NCI-H446 (cell line): ENCODE data around the gene COMMD10.
"Not testable (repeated sequence)": the region's sequence is repeated elsewhere in the genome, so short reads cannot be mapped to it uniquely, and the experiment has no call there.

Experiments
- DNase-seq, 2 experiments: peaks; one replicate each; lab custom pipeline; 2025; lab: John Stamatoyannopoulos, UW

The COMMD10 gene

DNA sequence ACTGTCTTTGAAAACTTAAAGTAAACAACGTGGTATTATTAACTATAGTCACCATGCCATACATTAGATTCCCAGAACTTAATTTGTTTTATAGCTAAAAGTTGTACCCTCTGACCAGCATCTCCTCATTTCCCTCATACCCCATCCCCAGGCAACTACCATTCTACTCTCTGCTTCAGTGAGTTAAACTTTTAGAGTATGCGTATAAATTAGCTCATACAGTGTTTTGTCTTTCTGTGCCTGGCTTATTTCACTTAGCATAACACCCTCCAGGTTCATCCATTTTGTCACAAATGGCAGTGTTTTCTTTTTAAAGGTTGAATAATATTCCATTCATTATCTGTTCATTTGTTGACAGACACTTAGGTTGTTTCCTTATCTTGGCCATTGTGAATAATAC, 14.2 kb downstream of the COMMD10 start:
- no peak for DNase-seq

DNA sequence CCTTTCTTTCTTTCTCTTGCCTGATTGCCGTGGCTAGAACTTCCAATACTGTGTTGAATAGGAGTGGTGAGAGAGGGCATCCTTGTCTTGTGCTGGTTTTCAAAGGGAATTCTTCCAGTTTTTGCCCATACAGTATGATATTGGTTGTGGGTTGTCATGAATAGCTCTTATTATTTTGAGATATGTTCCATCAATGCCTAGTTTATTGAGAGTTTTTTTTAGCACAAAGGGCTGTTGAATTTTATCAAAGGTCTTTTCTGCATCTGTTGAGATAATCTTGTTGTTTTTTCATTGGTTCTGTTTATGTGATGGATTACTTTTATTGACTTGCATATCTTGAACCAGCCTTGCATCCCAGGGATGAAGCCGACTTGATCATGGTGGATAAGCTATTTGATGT, 20.1 kb downstream of the COMMD10 start:
- not testable (repeated sequence) for DNase-seq

DNA sequence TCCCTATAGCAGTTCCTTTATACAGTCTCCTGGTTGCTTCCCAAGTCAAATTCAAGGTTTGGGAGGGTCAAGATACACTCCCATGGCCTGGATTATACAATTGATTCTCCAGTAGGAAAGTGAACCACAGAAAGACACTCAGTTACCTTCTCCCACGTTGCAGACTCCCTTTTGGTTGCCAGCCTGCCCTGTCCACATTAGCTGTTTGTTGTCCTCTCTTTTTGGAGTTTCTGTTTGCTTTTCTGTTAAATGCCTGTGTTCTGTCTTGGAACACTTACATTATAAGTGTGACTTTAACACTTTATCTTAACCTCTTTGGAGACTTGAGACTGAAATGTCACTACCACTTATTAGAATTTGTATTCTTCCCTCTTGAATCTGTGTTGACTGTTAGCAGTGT, 30.3 kb downstream of the COMMD10 start:
- no peak for DNase-seq

DNA sequence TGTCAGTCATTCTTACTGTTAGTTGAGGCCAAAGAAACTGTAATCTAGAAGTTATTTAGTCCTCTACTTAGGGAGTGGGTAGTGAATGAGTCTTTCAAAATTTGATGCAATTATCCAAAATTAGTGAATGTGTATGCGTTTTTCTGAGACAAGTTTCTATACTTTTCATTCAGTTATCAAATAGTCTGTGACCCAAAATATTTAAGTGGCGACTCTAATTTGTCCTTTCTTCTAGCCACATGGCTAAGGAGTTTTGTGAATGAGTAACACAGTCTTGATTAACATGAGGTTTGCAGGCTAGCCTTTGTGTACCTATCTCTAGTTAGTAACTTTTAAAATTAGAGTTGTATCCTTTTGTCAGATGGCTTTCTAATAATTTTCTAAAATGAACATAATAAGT, 45.6 kb downstream of the COMMD10 start:
- no peak for DNase-seq

DNA sequence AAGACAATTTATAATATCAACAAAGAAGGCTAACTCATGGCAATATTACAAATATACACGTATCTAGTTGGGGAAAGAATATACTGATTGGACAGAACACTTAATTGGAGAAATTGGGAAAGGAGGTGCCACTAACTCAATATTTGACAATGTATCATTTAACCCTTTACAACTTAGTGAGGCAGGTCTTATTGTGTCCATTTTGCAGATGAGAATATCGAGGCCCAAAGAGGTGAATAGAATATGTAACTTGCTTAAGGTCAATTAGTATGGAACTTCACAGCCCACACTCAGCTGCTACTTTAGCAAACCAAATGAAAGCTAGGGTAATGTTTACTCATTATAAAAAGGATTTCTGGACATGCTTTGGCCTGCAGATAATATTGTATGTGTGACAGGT, 46.2 kb downstream of the COMMD10 start:
- no peak for DNase-seq

DNA sequence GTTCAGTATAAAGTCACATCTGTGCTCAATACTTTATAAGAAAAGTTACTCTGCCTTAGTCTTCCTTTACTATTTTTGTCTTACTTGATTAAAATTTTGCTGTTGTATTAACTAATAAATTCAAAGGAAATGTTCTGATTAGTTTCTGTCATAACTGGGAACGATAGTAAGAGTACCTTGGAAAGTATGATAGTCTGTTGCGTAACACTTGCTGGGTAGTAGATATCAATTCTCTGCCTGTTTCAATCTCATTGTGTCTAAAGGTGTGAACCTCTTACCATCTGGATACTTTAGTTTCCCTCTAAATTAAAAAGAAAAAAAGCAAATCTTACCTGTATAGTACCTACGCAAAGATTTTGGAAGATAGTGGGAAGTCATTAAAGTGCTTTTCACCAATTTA, 48.5 kb downstream of the COMMD10 start:
- no peak for DNase-seq

DNA sequence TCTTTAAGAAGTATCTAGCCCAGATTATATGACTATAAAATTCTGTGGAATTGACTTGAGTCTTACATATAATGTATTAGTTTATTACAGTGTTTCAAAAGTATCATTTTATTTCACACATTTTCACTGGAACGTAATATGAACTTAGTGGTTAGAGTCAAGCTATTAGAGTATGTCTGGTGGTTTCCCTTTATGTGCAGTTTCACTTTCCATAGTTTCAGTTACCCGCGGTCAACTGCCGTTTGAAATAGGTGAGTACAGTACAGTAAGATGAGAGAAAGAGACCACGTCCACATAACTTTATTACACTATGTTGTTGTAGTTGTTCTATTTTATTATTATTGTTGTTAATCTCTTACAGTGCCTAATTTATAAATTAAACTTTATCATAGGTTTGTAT, 50.5 kb downstream of the COMMD10 start:
- no peak for DNase-seq

DNA sequence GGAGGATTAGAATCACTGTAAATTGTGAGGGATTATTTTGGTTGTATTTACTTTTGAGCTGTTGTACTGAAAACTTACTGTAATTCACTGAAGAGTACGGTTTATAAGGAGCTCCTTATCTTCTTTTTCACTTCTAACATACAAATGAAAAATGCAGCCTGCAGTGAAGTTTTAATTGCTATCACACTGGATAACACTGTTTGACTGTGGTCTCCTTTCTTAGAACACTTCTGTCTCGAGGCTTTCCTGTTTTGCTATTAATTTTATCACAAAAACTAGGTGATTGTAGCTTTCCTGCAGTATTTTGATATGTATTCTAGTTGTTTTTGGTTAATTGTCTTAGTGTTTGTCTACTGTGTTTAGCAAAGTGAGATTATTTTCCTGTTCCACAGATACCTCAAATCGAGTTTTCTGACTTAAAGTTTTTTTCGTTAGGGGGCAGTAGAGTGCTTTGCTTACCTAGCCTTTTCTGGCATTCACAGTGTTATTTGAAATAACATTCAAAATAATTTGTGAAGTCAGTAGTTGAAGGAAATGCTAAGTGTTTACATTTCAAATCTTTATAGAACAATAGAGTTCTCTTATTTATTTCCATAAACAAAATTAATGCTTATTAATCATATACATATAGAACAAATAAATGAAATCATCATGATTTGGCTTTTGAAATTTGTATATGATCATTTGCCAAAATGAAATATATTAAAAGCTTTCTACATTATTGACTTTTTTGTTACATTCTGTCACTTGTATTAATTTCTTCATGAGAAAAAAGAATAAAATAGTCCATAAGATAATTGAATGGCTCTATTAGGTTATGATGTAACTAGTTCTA, 52.9 kb downstream of the COMMD10 start:
- DNase-seq, result peak; percentile 68 to 78

DNA sequence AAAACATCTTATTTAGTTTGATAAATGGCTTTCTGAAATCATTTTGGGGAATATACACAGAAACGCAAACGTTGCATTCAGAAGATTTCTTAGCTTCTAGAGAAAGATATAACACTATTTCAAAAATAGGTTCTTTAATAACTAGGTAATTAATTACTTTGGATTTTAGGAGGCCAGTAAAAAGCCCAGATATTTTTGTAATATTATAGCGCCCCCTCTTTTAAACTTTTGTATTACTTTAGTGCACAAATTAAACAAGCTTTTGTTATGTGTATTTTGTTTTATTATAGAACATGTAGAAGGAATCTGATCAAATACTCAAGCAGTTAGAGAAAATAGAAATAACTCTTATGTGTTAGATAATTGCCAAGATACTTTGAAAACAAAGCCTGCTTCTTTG, 57.7 kb downstream of the COMMD10 start:
- no peak for DNase-seq

DNA sequence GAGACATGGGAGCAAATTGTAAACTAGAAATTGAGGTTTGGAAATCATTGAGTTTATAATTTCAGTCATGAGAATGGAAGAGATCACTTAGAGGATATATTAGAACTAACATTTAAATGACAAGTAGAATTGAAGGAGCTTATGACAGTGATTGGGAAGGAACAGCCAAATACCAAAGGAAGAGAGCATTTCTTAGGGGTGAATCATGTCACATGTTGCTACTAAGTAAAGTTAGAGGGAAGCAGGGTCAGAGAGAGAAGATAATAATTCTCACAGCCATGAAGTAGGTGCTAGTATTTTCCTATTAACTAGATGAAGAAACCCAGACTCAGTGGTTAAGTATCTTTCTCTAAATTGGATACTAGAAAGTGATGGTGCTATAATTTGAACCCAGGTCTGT, 59.3 kb downstream of the COMMD10 start:
- DNase-seq, result no peak

DNA sequence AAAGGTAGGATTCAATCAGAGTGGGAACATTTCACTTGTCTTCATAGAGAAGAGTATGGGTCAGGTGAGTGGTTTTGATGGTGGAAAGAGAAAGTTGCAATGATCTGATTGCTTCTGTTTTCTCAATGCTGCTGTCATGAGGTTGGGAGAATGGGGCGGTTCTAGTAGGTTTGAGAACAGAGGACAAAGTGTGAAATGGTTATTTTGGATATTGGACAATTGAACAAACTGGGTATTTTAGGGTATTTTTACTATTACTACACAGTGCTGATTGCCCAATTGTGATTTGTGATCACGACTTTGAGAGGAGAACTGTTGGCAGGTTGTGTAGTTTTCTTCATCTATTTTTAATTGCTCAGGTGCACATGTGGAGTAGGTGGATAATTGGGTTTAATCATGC, 60.2 kb downstream of the COMMD10 start:
- no peak for DNase-seq

DNA sequence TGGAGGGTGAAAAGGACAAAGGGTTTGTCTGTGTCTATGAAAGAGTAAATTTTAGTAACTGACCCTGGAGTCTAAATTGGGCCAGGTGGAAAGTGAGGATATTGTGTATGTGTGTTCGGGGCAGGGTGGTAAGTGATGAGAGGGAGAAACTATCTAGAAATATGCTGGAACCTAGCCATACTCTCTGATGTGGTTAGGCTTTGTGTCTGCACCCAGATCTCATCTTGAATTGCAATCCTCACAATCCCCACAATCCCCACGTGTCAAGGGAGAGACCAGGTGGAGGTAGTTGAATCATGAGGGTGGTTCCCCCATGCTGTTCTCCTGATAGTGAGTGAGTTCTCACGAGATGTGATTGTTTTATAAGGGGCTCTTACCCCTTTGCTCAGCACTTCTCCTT, 60.6 kb downstream of the COMMD10 start:
- no peak for DNase-seq

DNA sequence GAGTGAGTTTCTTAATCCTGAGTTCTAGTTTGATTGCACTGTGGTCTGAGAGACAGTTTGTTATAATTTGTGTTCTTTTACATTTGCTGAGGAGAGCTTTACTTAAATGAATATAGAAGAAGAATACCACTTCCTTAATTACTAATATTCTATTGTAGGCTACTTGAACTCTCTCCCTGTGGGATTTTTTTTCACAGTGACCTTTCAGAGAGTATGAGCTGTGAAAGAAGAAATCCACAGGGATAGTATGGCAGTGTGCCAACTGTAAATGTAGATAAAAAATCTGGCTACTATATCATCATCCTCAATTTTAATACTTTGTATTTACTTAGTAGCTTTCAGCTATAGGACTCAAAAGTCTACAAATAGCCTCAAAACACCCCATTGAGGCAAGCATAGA, 67.3 kb downstream of the COMMD10 start:
- no peak for DNase-seq

DNA sequence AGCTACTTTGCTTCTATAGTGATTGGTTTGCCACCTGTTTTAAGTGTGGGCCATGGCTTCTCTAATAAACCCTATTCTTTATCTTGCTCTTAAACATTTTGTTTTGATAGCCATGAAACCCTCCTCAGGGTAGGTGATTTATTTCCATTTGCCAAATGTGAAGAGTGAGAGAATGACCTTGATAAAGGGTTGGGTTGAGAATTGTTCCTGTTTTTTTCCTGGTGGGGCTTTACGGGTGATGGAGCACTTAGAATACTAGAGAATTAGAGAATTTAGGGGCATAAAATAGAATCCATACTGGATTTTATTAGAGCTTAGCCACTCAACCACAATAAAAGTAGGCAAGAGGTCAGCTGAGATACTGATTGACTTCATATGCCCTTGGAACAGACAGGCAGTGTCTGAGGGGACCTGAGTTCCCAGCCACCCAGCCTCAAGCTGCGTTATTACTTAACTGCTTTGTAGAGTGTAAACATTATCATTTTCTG, 68.9 kb downstream of the COMMD10 start:
- no peak for DNase-seq

DNA sequence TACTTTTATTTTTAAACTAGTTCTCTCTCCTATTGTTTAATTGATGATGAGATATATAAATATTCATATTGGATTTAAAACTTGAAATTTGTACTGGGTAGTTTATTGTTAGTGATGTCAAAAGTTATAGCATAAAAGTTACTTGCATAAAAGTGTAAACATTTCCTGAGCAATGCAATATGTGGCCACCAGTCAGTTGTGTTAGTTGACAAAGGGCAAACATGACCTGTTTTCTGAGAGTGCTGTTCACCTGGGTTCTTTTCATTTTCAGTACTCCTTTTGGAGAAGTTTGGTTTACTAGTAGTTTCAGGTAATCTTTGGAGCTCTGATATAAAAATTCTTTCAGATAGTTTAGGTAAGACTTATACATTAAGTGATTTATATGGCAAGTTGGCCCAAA, 69.4 kb downstream of the COMMD10 start:
- no peak for DNase-seq

DNA sequence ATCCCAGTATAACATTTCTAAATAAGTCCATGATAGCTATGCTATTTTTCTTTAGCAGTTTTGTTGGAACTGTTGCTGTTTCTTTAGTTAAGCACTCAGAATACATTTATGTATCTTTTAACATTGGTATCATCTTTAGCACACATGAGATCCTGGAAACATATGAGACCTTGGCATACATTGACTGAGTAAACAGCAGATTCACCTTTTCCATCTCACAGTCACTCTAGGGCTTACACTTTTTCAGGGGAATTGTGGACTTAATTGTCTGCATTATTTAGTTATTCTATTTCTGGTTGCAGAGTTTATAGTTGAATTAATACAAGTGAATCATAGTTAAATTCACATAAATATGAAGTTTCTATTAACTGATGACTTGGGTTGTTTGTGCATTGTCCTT, 70.1 kb downstream of the COMMD10 start:
- no peak for DNase-seq

DNA sequence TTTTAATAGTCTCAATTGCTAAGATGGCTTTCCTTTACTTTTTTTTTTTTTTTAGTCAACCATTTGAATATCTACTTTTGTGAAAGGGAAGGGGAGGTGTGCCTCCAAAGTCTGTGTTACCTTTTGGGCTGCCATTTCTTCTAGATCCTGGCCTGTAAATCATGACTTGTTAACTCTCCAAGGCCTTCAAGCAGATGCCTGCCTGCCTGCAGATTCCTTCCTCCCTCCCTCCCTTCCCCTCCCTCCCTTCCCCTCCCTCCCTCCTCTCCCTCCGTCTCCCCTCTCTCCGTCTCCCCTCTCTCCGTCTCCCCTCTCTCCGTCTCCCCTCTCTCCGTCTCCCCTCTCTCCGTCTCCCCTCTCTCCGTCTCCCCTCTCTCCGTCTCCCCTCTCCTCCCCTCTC, 73.1 kb downstream of the COMMD10 start:
- no peak for DNase-seq

DNA sequence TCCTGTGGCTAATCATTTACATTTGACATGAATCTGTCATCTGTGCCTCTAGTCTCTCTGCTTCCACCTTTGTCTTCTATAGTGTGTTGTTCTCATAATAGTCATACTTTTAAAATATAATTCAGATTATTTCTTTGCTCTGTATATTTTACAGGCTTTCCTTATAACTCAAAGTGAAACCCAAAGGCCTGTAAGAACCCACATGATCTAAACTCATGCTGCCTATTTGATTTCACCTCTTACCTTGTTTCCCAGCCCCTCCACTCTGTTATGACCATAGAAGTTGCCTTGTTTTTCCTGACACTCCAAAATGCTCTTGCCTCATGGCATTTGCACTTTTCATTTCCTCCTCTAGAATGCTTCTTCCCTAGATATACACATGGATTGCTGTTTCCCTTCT, 74.2 kb downstream of the COMMD10 start:
- DNase-seq, result no peak

DNA sequence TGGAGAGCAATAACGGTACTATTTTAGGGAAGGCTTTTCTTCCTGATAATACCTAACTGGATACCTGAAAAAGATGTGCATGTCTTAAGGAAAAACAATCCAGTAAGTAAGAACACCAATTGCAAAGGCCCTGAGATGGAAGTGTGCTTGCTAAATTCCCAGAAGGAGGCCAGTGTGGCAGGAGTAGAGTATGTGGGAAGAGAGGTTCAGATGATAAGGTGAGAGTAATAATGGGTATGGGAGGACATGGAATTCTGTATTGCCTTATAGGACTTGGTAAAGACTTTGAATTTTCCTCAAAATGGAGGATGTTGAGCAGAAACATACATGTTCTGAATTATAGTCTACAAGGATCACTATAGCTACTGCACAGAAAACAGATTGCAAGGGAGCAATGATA, 89.3 kb downstream of the COMMD10 start:
- DNase-seq, result no peak

DNA sequence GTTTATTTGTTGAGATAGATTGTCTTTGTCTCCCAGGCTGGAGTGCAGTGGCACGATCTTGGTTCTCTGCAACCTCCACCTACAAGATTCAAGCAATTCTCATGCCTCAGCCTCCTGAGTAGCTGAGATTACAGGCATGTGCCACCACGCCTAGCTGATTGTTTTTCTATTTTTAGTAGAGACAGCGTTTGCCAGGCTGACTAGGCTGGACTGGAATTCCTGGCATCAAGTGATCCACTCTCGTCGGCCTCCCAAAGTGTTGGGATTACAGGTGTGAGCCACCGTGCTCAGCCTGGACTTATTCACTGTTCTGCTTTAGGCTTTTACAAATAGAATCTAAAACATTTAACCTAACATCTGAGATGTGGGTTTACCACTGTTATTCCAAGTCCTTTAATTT, 91.3 kb downstream of the COMMD10 start:
- DNase-seq, result no peak

DNA sequence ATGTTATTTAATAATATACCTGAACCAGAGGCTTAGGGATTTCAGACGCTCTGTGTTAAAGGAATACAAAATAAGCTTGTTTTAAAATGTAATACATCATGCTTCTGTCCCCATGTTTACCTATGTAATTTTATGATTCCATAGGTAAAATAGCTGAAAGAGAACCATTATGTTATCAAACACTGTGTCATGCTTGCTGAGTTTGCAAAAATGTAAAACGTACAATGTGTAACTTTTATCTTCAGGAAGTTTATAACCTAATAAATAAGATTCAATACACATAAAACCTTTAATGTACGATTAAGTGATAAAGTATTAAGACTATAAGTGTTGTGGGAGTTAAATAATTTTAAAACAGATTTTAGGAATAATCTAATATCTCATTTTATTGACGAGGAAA, 94.1 kb downstream of the COMMD10 start:
- no peak for DNase-seq

DNA sequence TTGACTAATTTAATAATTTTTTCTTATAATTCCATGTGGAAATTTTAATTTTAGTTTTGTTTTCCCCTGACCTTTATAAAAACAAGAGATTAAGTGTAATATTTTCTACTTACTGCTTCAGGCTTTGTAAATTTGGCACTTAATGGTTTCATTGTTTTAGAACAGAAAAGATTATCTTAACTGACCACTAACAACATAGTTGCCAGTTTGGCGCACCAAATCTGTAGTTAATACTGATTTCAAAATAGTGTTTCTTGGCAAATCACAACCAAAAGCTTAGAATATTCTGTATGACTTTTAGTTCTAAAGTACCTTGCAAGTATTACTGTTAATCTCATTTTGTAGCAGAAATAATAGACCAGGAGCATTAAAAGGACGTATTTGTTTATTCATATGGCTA, 124.3 kb downstream of the COMMD10 start:
- no peak for DNase-seq

DNA sequence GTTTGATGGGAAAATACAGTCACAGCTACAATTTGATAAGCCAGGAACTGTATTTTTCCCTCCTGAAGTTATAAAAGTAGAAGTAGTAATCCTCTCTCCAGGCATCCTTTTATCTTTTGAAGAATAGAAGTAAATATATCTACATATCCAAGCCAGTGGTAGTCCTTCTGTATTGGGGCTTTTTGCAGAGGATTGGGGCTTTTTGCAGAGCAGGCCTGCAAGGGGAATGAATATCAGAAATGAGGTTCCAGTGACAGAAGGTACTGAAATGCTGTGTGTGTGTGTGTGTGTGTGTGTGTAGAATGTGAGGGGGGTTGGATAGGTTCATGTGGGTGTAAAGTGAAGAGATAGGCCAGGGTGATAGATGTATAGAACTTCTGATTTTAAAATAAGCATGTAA, 127.4 kb downstream of the COMMD10 start:
- no peak for DNase-seq

DNA sequence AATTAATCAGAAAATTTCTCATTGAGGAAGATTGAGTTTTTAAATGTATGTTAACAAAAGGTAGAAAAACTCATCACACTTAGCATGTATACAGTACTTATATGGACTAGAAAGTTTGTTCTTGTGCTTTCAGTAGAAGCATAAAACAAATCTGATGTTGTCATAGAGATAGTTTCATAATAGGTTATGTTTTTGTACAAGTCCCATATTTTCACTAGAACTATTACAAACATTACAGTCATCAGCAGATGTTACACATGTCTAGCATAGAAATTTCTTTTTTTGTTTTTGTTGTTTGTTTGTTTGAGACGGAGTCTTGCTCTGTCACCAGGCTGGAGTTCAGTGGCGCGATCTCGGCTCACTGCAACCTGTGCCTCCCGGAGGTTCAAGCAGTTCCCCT, 131.4 kb downstream of the COMMD10 start:
- no peak for DNase-seq
